HG03097 (cell line): ENCODE results near the gene SCAF8.

Experiments used
- ATAC-seq: cut with Tn5 transposase; IDR thresholded peaks from one replicate; pipeline ENCODE4 v1.9.1; 2021; ENCODE audit not compliant: unreplicated experiment, low FRiP score

SCAF8 gene

DNA sequence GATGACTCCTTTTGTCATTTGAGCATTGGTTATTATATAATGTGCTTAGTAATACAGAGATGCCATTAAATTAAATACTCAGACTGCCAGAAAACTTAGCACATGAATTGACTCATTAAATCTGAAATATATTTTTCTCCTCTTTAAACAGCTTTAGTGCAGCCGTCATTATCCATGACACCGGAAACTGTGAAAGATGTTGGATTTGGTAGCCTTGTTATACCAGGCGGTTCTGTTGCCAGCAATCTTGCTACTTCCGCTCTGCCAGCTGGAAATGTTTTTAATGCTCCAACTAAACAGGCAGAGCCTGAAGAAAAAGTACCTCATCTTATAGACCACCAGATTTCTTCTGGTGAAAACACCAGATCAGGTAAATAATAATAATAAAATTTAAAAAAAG lies 97.6 kb downstream of the SCAF8 start:
- no peak for ATAC-seq

DNA sequence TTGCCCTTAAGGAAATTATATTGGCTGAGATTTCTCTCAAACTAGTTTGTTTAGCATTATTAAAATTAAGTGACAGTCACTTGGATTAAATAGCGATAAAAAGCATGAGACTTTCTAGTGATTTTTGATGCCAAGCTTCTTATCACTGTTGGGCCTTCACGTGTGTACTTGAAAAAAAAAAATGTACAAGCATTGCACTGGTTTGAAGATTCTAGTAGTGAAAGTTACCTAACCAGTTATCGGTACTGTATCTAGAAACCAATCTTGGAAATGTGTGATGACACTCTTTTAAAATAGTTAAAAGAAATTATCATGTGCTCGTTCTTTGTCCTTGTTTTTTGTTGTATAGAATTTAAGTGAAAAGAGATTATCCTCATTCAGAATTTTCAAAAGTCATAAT lies 102.1 kb downstream of the SCAF8 start:
- no peak for ATAC-seq

DNA sequence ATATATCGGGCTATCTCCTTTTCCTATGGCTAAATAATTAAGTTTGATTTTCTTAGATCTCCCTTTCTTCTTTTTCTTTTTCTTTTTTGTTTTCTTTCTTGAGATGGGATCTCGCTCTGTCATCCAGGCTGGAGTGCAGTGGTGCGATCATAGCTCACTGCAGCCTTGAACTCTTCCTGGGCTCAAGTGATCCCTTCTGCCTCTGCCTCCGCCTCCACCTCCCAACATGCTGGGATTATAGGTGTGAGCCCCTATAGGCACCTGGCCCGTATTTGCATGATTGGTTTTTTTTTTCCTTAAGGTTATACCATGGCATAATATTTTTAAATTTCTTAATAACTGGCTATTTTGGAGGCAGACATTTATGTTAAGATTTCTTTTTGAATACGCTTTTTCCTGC lies 106.3 kb downstream of the SCAF8 start:
- no peak for ATAC-seq

GRCh38 chr6:154840363-154840762 lies 107.1 kb downstream of the SCAF8 start:
- ATAC-seq: no peak

GRCh38 chr6:154841109-154841508 lies 107.9 kb downstream of the SCAF8 start:
- no peak for ATAC-seq

GRCh38 chr6:154842833-154843232 lies 109.6 kb downstream of the SCAF8 start:
- ATAC-seq: no peak

DNA sequence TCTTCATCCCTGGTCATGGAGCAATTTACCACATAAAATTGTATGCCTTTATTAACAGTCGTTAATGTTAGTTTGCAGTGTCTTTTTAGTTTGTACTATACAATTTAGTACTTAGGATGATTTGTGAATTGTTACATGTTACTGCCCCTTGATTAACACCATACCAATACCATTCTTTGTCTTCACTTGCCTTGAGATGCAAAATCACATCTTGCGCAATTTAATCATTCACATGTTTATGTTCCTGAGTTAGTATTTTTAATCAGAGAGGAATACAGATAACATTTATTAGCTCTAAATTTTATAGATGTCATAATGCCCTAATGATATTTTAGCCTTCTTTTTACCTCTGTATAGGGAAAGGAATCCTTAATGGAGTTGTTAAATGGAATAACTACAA lies 114.1 kb downstream of the SCAF8 start:
- no peak for ATAC-seq

DNA sequence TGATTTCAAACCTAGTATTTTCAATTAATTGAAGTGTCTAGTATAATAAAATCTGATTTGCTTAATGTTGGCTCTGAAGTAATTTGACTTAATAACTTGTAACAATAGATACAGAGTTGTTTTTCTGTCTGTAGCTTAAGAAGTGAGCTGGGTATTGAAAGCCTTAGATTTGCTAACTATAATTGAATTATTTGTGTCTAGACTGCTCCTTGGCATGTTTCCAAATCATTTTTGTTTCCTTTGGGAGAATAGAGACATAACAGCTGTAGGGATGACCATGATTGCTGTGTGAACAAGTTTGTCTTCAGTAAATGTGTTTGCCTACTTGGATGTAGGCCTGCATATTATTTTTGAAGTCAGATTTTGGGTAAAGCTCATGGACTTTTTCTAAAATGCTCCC lies 115.4 kb downstream of the SCAF8 start:
- no peak for ATAC-seq

DNA sequence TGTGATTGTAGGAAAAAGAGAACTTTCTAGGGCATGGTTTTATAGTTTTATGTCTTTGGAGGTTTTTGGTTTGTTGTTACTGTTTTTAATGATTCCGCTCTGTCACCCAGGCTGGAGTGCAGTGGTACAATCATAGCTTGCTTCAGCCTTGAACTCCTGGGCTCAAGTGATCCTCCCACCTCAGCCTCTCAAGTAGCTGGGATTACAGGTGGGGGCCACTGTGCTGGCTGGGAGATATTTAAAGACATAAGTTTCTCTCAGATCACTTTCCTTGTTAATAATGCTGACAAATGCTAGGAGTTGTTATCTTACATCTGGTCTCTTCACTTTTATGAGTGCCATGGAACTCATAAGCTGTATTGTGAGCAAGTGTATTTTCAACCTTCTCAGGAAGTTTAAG lies 116.3 kb downstream of the SCAF8 start:
- no peak for ATAC-seq

GRCh38 chr6:154852687-154853086 lies 119.5 kb downstream of the SCAF8 start:
- ATAC-seq: no peak

GRCh38 chr6:154857529-154857928 lies 124.3 kb downstream of the SCAF8 start:
- no peak for ATAC-seq

- ATAC-seq: no peak
Observed at GRCh38 chr6:154861825-154862224, 128.6 kb downstream of the SCAF8 start.

GRCh38 chr6:154862536-154862935 lies 129.3 kb downstream of the SCAF8 start:
- no peak for ATAC-seq

- ATAC-seq: no peak
Observed at GRCh38 chr6:154864066-154864430, 130.8 kb downstream of the SCAF8 start.

DNA sequence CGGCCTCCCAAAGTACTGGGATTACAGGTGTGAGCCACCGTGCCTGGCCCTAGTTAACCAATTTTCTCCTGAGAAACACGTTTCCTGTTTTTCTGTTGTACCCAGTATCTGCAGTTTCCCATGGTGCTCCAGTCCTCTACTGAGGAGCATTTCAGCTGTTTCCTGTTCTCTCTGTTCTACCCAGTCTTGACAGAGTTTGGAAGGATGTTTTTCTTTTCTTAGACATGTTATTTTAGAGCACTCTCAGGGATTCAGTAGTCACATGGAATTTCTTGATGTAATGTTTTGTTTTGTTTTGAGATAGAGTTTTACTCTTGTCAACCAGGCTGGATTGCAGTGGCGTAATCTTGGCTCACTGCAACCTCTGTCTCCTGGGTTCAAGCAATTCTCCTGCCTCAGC lies 132.1 kb downstream of the SCAF8 start:
- no peak for ATAC-seq

DNA sequence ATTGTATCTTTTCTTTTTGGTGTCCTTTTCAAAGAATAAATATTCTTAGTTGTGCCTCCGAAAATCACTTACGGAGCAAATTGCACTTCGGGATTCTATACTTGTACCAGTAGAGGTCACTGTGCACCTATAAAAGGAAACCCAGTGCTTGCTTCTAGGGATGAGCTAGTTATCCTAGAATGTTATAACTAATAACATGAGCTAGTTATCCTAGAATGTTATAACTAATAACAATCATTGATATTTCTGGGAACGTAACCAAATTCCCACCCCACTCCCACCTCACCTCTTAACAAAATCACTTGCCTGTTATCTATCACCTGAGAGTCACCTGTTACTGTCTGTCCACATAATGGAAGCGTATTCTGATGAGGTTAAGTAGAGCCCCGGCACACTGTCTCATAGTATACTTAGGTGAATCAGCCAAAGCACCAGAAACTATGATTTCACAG lies 135.0 kb downstream of the SCAF8 start:
- ATAC-seq: no peak

DNA sequence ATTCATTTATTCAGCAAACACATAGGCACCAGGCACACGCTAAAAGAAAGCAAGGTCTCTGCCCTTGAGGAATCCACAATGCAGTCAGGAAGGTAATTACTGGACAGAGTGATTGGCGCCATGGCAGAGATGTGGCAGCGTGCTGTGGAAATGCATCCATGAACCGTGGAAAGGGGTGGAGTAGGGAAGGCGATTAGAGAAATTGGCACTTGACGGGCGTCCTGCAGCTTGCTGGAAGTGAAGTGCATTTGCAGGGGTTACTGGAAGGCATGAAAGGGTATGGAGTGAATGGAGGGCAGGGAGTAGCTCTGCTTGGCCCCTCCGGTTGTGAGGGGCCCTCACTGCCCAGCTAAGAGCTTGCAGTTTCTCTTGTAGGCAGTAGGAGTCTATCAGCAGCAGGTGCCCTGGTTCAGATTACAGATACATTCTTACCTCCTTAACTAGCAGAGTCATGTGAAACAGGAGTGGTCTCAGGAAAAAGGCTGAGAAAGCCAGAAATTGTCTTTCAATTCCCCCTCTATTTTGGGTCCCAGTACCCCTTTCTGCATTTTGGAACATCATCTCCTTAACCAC lies 139.4 kb downstream of the SCAF8 start:
- ATAC-seq: no peak

DNA sequence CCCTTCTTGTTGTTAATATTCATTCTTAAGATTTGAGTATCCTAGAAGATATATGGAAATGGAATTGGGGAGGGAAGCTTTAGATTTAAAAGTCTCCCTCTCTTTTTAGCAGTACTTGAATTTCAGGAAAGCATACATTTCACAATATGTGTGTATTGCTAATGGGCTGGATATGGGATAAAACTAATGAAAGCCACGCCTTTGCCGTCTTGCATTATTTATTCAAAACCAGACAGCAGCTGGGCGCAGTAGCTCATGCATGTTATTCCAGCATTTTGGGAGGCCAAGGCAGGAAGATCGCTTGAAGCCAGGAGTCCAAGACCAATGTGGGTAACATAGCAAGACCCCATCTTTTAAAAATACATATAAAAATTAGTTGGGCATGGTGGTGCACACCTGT lies 140.3 kb downstream of the SCAF8 start:
- ATAC-seq: no peak

GRCh38 chr6:154874773-154875592 lies 141.8 kb downstream of the SCAF8 start:
- ATAC-seq: no peak

DNA sequence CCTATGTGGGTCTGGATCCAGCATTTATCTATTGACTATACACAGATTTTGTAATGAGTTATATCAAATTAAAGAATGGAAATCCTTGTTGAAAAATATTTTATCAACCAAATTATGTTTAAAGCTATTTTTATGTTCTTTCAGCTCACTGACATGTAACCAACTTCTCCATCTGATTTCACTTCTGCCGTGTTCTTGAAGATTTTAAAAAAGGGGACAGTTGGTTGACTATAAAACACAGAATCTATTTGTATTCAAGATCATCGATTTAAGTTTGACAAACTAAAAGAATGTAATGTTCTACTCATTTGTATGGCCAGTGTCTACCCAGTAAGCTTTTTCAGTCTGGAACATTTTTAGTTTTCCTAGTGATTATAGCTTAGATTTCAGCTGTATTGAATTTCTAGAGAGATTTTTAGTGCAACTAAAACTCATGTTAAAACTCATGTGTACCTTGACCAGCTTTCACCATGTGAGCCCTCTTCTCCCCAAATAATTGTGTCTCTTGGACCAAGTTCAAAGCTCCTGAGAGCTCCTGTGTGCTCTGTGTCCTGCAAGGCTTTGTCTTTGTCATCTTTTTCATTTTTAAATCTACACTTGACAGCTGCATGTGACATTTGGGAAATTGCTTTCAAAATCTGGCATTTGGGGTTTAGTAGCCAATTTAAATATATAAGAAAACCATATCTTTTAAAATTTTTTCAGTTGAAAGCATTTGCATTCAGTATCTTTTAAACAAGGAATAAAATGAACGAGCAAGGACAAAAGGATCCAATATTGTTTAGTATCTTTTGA lies 143.5 kb downstream of the SCAF8 start:
- ATAC-seq: no peak

GRCh38 chr6:154878871-154879491 lies 145.8 kb downstream of the SCAF8 start:
- no peak for ATAC-seq
